HepG2 (cell line): ENCODE data around the gene FILIP1. TPM values are rescaled to one million over a fixed set of nuclear protein-coding genes. Genes with fewer than 3 reads are reported as not detected.

Experiments used
- ATAC-seq: fragments of 200-7000 bp; cut with Tn5 transposase; 3 replicates; pipeline ENCODE4 v1.9.1; 2020; ENCODE audit warnings: mild to moderate bottlenecking, moderate library complexity
- BruUV-seq: library from RNA; stranded (reverse); fragments of 400-500 nt; replicated peaks from 2 replicates; lab custom pipeline; 2021; lab: Mats Ljungman, UMichigan
- CTCF ChIA-PET: fragments of 300-600 bp; formaldehyde crosslinking; extraction: SDS; loops from one replicate; lab custom pipeline; 2021; ENCODE audit warnings: low total read pairs, inconsistent platforms, low intra/inter-chr PET ratio; lab: Yijun Ruan, JAX
- POLR2A ChIA-PET: fragments of 350-600 bp; sonication (Branson Sonifier 250); formaldehyde crosslinking; loops from one replicate; lab custom pipeline; 2020; ENCODE audit warnings: antibody characterized with exemption, inconsistent platforms; lab: Yijun Ruan, JAX
- DNase-seq: peaks from one replicate; pipeline ENCODE4 v3.0.0-alpha.2; 2015; ENCODE audit warnings: low spot score
- FAIRE-seq: peaks from 3 replicates; lab custom pipeline; 2011; peaks lifted over from hg19 to GRCh38; lab: Jason Lieb, UNC
- H2AFZ ChIP-seq: one replicate; pipeline ENCODE4 v1.6.1; 2011; ENCODE audit warnings: low read length, inconsistent platforms
- H3K27ac ChIP-seq: fragments of 300-600 bp; 3 replicates; pipeline ENCODE4 v1.8.0; 2011; ENCODE audit warnings: mixed run types, mild to moderate bottlenecking, mixed read lengths, low read length, inconsistent platforms; ENCODE audit not compliant: insufficient read depth; ENCODE audit errors: extremely low read length
- H3K27me3 ChIP-seq, 2 experiments: fragments of 200-600 bp in 1 of 2; 2 replicates in 1 of 2; 3 replicates in 1 of 2; pipeline versions ENCODE4 v1.6.0 to v1.8.0; 2011; ENCODE audit warnings: low read length in 2 of 2, mild to moderate bottlenecking in 2 of 2, moderate library complexity in 2 of 2, inconsistent platforms in 1 of 2; ENCODE audit not compliant: insufficient read depth in 2 of 2, control insufficient read depth in 1 of 2
- H3K36me3 ChIP-seq, 2 experiments: fragments of 200-600 bp in 1 of 2; replicated peaks in 1 of 2; 2 replicates in 1 of 2; 3 replicates in 1 of 2; pipeline versions ENCODE4 v1.5.1 to v1.8.0; 2011; ENCODE audit warnings: low read length in 2 of 2, inconsistent platforms in 1 of 2; ENCODE audit not compliant: insufficient read depth in 2 of 2, control insufficient read depth in 1 of 2
- H3K4me1 ChIP-seq: 2 replicates; pipeline ENCODE4 v1.5.1; 2012; ENCODE audit warnings: low read length, inconsistent platforms; ENCODE audit not compliant: insufficient read depth
- H3K4me2 ChIP-seq: 2 replicates; pipeline ENCODE4 v1.6.0; 2011; ENCODE audit warnings: low read depth, low read length, inconsistent platforms
- H3K4me3 ChIP-seq, 3 experiments: fragments of 200-600 bp in 1 of 3; sonication (generic), shearing (Covaris generic) in 1 of 3; replicated peaks in 1 of 3; 2 replicates each; pipeline ENCODE4 v1.5.1; 2011 to 2016; ENCODE audit warnings: low read length in 3 of 3, inconsistent platforms in 2 of 3, low read depth in 2 of 3, mild to moderate bottlenecking in 2 of 3, control low read depth in 1 of 3, mixed read lengths in 1 of 3; ENCODE audit not compliant: insufficient read depth in 1 of 3
- H3K79me2 ChIP-seq: one replicate; pipeline ENCODE4 v1.6.1; 2011; ENCODE audit warnings: low read length, inconsistent platforms; ENCODE audit not compliant: insufficient read depth
- H3K9ac ChIP-seq: 2 replicates; pipeline ENCODE4 v1.6.0; 2011; ENCODE audit warnings: mild to moderate bottlenecking, low read depth, low read length, inconsistent platforms; ENCODE audit not compliant: insufficient read depth
- H3K9me3 ChIP-seq: 2 replicates; pipeline ENCODE4 v1.5.1; 2012; ENCODE audit warnings: mild to moderate bottlenecking, low read length
- H4K20me1 ChIP-seq: 2 replicates; pipeline ENCODE4 v1.6.0; 2011; ENCODE audit warnings: inconsistent platforms, mild to moderate bottlenecking, low read length, moderate library complexity; ENCODE audit not compliant: insufficient read depth
- ARID2 ChIP-seq: sonication (generic); formaldehyde crosslinking; IDR thresholded peaks from 2 replicates; pipeline ENCODE4 v1.8.1; 2022; ENCODE audit warnings: mild to moderate bottlenecking, missing genetic modification reagents, borderline replicate concordance
- CC2D1A ChIP-seq: sonication (generic); formaldehyde crosslinking; IDR thresholded peaks from 2 replicates; pipeline ENCODE4 v1.8.1; 2023; ENCODE audit warnings: mild to moderate bottlenecking, missing genetic modification reagents
- HNF1A ChIP-seq, 2 experiments: sonication (generic) in 1 of 2; formaldehyde crosslinking in 1 of 2; IDR thresholded peaks; 2 replicates each; pipeline versions ENCODE4 v1.4.0 to v1.6.1; 2016 to 2020; ENCODE audit warnings: borderline replicate concordance in 1 of 2, low read depth in 1 of 2, mild to moderate bottlenecking in 1 of 2, missing genetic modification reagents in 1 of 2
- KDM2A ChIP-seq: sonication (generic); formaldehyde crosslinking; IDR thresholded peaks from 2 replicates; pipeline ENCODE4 v1.4.0; 2020; ENCODE audit warnings: low read depth, missing genetic modification reagents, borderline replicate concordance
- KDM4B ChIP-seq: sonication (generic); formaldehyde crosslinking; IDR thresholded peaks from 2 replicates; pipeline ENCODE4 v1.4.0; 2020; ENCODE audit warnings: missing genetic modification reagents
- KDM5A ChIP-seq: fragments of 200-600 bp; sonication (generic); IDR thresholded peaks from 2 replicates; pipeline ENCODE4 v1.7.0; 2018; ENCODE audit warnings: antibody characterized with exemption, mild to moderate bottlenecking, low read length, borderline replicate concordance
- MATR3 ChIP-seq: sonication (generic); formaldehyde crosslinking; IDR thresholded peaks from 2 replicates; pipeline ENCODE4 v1.4.0; 2020; ENCODE audit warnings: missing genetic modification reagents
- ONECUT2 ChIP-seq: sonication (generic); formaldehyde crosslinking; IDR thresholded peaks from 2 replicates; pipeline ENCODE4 v1.4.0; 2020; ENCODE audit warnings: missing genetic modification reagents
- SETDB1 ChIP-seq: sonication (generic); formaldehyde crosslinking; IDR thresholded peaks from 2 replicates; pipeline ENCODE4 v1.5.1; 2020; ENCODE audit warnings: missing genetic modification reagents, mild to moderate bottlenecking, borderline replicate concordance
- ZNF251 ChIP-seq: sonication (generic); formaldehyde crosslinking; IDR thresholded peaks from 2 replicates; pipeline ENCODE4 v1.9.0; 2021; ENCODE audit warnings: mild to moderate bottlenecking, missing genetic modification reagents
- WGBS: methylation state at CpG from one replicate; pipeline ENCODE4 v1.1.6; 2017; ENCODE audit warnings: low lambda C conversion rate; 5-methylcytosine and 5-hydroxymethylcytosine counted together
- in situ Hi-C: cut with HindIII; loops from 2 replicates; pipeline ENCODE4 v1.10.0; 2017; ENCODE audit warnings: low pct_unique_long_range_greater_than_20kb; ENCODE audit not compliant: extremely low pct_ligation_motif_present
- intact Hi-C: fragments of 100-400 bp; cut with micrococcal nuclease; formaldehyde crosslinking; loops from one replicate; pipeline ENCODE4 v1.10.0; 2022; ENCODE audit not compliant: unreplicated experiment
- polyA plus RNA-seq, 8 experiments: library from polyadenylated mRNA; depleted of rRNA in 3 of 8; stranded (reverse) in 7 of 8; unstranded in 1 of 8; fragments of >200 nt; fragmentation: Illumina TruSeq in 4 of 8; extraction: Trizol in 4 of 8; gene quantifications; 2 replicates each; pipeline versions ENCODE4 v1.2.1 to v1.2.3, GENCODE V29; 2011 to 2016; ENCODE audit warnings: low read depth in 4 of 8, missing spikeins in 1 of 8, mixed read lengths in 1 of 8; ENCODE audit not compliant: insufficient read depth in 1 of 8
- total RNA-seq, 5 experiments: library from RNA; depleted of rRNA; stranded (reverse); fragments of >200 nt; fragmentation: Illumina TruSeq; extraction: Trizol; gene quantifications; 2 replicates each; pipeline ENCODE4 v1.2.3, GENCODE V29; 2016; ENCODE audit warnings: low read depth in 1 of 5
- TF ChIP-seq, protein P1 (sequence below): sonication (generic); formaldehyde crosslinking; IDR thresholded peaks from 2 replicates; pipeline ENCODE4 v1.8.0; 2022; ENCODE audit warnings: mild to moderate bottlenecking, missing genetic modification reagents, moderate library complexity
- TF ChIP-seq, protein P2 (sequence below): sonication (generic); formaldehyde crosslinking; IDR thresholded peaks from 2 replicates; pipeline ENCODE4 v1.5.0; 2020; ENCODE audit warnings: missing genetic modification reagents

The FILIP1 gene
- total and polyA plus RNA-seq, 2 of the 13 experiments (the other 11 are each of a cell fraction or from before 2014, with no cell fraction given): not detected

- intact Hi-C loops: no loop called here
- CTCF ChIA-PET: no interaction called here
- Histone ChIP-seq H2AFZ (no peak overlapping the region), H3K4me1 (no peaks in the 10 kb centered on the region), H3K79me2 (no peaks in the 10 kb centered on the region), H3K9ac (no peak overlapping the region), H3K27ac (no peak overlapping the region), H3K9me3 (no peaks in the 10 kb centered on the region), H3K36me3 (no peaks in the 10 kb centered on the region), H3K4me2 (no peak overlapping the region)
- DNase-seq: no peak
- BruUV-seq: no TSS peak
- POLR2A ChIA-PET: no interaction called here
- TF ChIP-seq MATR3 (CRISPR knock-in tag) (no peak), HNF1A (IDR thresholded peaks at IDR 0.05; ENCODE audit: low read depth) (no peak), HNF1A (CRISPR knock-in tag; IDR thresholded peaks at IDR 0.05; ENCODE audit: borderline replicate concordance) (no peak), ARID2 (no peak), KDM4B (CRISPR knock-in tag) (no peak), CC2D1A (CRISPR knock-in tag) (no peak), ZNF251 (no peak), ONECUT2 (CRISPR knock-in tag) (no peak), KDM2A (CRISPR knock-in tag) (no peak), KDM5A (no peak), SETDB1 (CRISPR knock-in tag) (no peak)
- TF ChIP-seq, protein P1, sequence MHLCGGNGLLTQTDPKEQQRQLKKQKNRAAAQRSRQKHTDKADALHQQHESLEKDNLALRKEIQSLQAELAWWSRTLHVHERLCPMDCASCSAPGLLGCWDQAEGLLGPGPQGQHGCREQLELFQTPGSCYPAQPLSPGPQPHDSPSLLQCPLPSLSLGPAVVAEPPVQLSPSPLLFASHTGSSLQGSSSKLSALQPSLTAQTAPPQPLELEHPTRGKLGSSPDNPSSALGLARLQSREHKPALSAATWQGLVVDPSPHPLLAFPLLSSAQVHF: no peak
- TF ChIP-seq, protein P2, sequence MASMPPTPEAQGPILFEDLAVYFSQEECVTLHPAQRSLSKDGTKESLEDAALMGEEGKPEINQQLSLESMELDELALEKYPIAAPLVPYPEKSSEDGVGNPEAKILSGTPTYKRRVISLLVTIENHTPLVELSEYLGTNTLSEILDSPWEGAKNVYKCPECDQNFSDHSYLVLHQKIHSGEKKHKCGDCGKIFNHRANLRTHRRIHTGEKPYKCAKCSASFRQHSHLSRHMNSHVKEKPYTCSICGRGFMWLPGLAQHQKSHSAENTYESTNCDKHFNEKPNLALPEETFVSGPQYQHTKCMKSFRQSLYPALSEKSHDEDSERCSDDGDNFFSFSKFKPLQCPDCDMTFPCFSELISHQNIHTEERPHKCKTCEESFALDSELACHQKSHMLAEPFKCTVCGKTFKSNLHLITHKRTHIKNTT: no peak
- TF ChIP-seq, all 625 proteins: peak for 0
- 26% methylated on average over 2 of the region's 2 CpGs for WGBS
- in situ Hi-C loops: no loop called here
- ATAC-seq (no peak), FAIRE-seq (no peak)
- Histone ChIP-seq H3K4me3 (no peak overlapping the region), H3K27me3 (no peaks in the 10 kb centered on the region), H4K20me1 (no peaks in the 10 kb centered on the region)
Measured at GRCh38 chr6:75333676-75334200, 159.9 kb downstream of the FILIP1 start.
